Thyroid gland (tissue), 4 donors: ENCODE results near the gene PDGFA.

Experiments used
- CTCF ChIP-seq, 6 experiments: fragments of 200-600 bp in 3 of 6; fragments of 450-650 bp in 3 of 6; sonication (generic) in 3 of 6; IDR thresholded peaks; one replicate each; pipeline ENCODE4 v1.5.1; 2016 to 2019; ENCODE audit warnings: antibody characterized with exemption in 6 of 6, mild to moderate bottlenecking in 2 of 6, inconsistent platforms in 1 of 6, moderate library complexity in 1 of 6
- POLR2A ChIP-seq, 2 donors: fragments of 450-650 bp; IDR thresholded peaks; one replicate each; pipeline ENCODE4 v1.6.1; 2017; ENCODE audit warnings: antibody characterized with exemption in 2 of 2, mild to moderate bottlenecking in 2 of 2, moderate library complexity in 1 of 2

GRCh38 chr7:556291-556826, 36.7 kb upstream of the PDGFA start:
- TF ChIP-seq CTCF (IDR thresholded peaks at IDR 0.05), result no peak
- TF ChIP-seq POLR2A (IDR thresholded peaks at IDR 0.05), result no peak
